ENCODE data around the gene POMGNT2.

DNA sequence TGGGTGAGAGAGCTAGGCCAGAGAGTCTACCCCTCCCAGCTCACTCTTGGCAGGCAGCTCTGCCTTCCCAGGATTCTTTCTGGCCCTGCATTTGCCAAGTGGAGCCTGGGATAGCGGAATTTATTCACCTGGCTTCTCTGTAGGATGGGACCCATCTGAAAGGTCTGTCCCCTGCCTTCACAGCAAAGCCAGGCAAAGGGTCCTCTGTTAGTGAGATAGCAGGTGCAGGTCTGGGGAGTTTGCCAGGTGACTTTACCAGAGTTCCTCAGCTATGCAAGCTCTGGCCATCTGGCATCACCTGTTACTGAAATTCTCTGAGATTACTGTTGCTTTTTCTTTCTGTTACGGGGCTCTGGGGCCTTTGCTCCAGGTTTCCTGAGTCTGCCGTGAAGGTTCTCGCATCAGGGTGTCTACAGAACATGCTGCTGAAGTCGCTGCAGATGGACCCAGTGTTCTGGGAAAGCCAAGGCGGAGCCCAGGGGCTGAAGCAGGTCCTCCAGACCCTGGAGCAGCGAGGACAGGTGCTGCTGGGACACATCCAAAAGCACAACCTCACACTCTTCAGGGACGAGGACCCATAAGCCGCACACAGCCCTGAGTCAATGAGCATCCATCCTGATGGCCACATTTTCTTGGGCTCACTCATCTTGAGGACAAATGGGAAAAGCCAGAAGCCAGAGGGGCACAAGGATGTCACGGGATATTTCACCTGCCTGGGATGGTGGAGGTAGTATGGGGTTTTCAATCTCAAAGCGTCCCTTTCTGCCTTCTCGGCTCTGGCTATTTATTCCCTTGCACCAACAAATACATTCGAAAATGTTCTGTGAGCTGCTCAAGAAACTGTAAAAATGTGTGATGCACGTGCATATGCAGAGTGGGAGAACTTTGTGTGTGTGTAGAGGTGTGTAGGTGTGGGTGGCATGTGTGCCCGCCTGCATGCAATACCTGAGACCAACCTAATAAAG, 49.8 kb downstream of the POMGNT2 start:
- TF ChIP-seq, protein P1, sequence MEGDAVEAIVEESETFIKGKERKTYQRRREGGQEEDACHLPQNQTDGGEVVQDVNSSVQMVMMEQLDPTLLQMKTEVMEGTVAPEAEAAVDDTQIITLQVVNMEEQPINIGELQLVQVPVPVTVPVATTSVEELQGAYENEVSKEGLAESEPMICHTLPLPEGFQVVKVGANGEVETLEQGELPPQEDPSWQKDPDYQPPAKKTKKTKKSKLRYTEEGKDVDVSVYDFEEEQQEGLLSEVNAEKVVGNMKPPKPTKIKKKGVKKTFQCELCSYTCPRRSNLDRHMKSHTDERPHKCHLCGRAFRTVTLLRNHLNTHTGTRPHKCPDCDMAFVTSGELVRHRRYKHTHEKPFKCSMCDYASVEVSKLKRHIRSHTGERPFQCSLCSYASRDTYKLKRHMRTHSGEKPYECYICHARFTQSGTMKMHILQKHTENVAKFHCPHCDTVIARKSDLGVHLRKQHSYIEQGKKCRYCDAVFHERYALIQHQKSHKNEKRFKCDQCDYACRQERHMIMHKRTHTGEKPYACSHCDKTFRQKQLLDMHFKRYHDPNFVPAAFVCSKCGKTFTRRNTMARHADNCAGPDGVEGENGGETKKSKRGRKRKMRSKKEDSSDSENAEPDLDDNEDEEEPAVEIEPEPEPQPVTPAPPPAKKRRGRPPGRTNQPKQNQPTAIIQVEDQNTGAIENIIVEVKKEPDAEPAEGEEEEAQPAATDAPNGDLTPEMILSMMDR (conservative IDR thresholded peaks at IDR 0.05; ENCODE audit: low read length): no peak
- TF ChIP-seq EZH2phosphoT487 (IDR thresholded peaks at IDR 0.05; ENCODE audit: borderline replicate concordance): no peak
